ENCODE data around the gene SARDH.

GRCh38 chr9:133715866-133716563 lies 22.1 kb downstream of the SARDH start:
- TF ChIP-seq, protein P1, sequence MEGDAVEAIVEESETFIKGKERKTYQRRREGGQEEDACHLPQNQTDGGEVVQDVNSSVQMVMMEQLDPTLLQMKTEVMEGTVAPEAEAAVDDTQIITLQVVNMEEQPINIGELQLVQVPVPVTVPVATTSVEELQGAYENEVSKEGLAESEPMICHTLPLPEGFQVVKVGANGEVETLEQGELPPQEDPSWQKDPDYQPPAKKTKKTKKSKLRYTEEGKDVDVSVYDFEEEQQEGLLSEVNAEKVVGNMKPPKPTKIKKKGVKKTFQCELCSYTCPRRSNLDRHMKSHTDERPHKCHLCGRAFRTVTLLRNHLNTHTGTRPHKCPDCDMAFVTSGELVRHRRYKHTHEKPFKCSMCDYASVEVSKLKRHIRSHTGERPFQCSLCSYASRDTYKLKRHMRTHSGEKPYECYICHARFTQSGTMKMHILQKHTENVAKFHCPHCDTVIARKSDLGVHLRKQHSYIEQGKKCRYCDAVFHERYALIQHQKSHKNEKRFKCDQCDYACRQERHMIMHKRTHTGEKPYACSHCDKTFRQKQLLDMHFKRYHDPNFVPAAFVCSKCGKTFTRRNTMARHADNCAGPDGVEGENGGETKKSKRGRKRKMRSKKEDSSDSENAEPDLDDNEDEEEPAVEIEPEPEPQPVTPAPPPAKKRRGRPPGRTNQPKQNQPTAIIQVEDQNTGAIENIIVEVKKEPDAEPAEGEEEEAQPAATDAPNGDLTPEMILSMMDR (IDR thresholded peaks at IDR 0.05): no peak
- no peak for TF ChIP-seq POLR2A (IDR thresholded peaks at IDR 0.05)
